ENCODE measurements around the gene DUSP8.
"Not testable (repeated sequence)": the region's sequence is repeated elsewhere in the genome, so short reads cannot be mapped to it uniquely, and the experiment has no call there.

DUSP8 gene, protein sequence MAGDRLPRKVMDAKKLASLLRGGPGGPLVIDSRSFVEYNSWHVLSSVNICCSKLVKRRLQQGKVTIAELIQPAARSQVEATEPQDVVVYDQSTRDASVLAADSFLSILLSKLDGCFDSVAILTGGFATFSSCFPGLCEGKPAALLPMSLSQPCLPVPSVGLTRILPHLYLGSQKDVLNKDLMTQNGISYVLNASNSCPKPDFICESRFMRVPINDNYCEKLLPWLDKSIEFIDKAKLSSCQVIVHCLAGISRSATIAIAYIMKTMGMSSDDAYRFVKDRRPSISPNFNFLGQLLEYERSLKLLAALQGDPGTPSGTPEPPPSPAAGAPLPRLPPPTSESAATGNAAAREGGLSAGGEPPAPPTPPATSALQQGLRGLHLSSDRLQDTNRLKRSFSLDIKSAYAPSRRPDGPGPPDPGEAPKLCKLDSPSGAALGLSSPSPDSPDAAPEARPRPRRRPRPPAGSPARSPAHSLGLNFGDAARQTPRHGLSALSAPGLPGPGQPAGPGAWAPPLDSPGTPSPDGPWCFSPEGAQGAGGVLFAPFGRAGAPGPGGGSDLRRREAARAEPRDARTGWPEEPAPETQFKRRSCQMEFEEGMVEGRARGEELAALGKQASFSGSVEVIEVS

DNA sequence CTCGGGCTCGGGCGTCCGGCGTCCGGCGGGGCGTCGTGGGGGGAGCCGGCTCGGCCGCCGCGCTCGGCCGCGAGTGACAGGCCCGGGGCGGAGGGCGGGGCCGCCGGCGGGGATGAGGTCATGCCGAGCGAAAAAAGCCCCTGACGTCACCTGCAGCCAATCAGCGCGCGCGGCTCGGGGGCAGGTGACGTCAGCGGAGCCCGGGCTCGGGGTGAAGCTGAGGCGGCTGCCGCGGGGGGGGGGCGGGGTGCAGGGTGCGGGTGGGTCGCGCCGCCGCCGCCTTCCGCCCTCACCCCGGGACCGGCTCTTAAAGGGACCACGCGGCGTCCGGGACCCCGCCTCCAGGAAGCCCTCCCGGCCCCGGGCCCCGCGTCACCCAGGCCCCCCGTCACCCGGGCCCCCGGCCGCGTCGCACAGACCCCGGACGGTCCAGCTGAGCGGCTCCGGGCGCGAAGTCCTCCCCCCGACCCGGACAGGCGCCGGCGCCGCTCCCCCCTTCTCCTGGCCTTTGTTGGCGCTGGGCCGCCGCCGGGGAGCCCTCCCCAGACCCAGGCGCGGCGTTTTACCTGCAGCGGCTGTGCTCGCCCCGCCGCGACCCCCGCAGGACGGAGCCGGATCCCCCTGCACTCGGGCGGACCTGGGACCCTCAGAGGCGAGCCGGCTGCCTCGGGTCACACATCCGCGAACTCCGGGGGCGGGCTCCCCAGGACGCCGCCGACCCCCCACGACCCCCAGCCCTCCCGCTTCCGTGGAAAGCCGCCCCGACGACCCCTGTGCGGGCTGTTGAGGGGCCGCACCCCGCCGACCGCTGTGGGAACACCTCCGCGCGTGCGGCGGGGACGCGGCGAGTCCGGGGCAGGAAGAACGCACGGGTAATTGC, at the start of gene DUSP8:
Gene DUSP8, minus strand, starts transcription at position 75 of the 880 bp plus-strand sequence. CDS start 6,445 bp downstream, outside the sequence.
- peak in 55 of 56 donors; percentile 43 to 96 (median 83) for DNase-seq

DNA sequence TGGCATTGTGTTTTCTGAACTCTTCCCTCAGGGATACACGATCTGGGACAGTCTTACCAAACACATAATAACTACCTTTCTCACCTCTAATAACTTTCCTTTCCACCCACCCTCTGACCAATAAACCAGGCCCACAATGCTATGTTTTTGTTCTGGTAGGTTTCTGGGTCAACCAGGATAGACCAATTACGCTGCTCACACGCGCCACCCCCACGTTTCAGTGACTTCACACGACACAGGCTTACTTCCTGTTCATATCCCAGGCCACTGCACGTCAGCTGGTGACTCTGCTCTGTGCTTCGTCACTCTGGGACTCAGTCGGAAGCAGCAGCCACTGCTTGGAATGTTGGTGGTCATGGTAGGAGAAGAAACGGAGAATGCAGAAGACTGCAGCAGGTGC, 47.4 kb upstream of the DUSP8 start:
- DNase-seq: no peak

DNA sequence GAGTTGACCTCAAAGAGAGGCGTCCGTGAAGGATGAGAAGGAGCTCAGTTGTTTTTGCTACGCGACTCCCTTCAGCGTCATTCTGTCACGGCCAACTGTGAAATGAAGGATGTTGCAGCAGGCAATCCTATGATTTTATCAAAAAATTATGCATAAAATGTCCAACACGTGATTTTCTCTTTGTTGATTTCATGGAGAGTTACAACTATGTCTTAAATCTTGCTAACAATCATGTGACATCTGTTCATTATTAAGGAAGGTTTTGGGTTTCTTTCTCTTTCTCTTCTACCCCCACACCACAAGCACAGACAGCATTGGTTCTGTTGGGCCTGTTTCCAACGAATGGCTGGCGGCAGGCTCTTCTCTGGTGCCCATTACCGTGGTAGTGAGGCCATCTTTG, 46.2 kb upstream of the DUSP8 start:
- DNase-seq: no peak

DNA sequence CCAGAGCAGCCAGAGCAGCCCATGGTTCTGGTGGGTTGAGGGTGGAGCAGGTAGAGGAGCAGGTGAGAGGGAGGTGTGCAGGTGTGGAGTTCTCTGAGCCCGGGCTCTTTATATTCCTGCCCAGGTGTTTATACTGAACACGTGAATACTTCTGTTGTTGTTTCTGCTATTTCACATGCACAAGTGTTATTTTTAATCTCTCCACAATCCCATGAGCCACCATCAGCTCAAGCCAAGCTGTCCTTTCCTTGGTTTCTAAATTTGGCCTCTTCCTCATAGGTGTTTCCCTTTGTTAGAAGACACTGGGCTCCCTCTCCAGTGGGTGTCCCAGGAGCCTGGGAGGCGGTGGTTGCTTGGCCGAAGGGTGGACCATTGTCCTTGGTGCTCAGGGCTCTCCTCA, 36.3 kb upstream of the DUSP8 start, which contains the start of gene KRTAP5-3:
Gene KRTAP5-3, minus strand, starts transcription at position 101 of the 400 bp plus-strand sequence. Its CDS starts 78 bp downstream, at position 23.
- DNase-seq: no peak

DNA sequence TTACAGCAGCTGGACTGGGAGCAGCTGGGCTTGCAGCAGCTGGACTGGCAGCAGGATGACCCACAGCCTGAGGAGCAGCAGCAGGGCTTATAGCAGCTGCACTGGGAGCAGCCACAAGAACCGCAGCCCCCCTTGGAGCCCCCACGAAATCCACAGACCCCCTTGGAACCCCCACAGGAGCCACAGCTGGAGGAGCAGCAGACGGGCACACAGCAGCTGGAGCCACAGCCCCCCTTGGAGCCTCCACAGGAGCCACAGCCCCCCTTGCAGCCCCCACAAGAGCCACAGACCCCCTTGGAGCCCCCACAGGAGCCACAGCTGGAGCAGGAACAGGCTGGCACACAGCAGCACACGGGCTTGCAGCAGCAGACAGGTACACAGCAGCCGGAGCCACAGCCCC, 35.8 kb upstream of the DUSP8 start:
- not testable (repeated sequence) for DNase-seq

DNA sequence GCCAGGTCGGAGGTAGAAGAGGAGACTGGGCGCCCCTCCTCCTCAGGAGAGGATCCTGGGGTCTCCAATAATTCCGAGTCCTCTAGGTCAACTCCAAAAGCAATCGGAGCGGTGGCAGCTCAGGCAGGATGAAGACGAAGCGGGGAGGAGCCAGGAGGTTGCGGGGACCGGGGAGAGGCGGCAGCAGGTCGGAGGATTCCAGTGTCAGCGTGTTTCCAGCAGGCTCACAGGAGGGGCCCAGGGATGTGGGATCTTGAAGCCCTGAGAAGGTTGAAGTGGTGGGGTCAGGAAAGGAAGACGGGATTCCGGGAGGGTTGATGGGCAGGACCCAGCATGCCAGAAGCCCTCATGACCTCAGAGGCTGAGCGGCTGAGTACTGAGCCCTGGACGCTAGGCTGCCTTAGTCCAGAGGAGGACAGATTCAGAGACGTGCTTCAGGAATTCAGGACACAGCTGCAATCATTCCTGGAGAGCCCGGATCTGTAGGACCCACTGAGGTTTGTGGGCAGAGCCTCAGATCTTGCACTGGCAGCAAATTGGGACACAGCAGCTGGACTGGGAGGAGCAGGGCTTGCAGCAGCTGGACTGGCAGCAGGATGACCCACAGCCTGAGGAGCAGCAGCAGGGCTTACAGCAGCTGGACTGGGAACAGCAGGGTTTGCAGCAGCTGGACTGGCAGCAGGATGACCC, 35.2 kb upstream of the DUSP8 start:
- not testable (repeated sequence) for DNase-seq

DNA sequence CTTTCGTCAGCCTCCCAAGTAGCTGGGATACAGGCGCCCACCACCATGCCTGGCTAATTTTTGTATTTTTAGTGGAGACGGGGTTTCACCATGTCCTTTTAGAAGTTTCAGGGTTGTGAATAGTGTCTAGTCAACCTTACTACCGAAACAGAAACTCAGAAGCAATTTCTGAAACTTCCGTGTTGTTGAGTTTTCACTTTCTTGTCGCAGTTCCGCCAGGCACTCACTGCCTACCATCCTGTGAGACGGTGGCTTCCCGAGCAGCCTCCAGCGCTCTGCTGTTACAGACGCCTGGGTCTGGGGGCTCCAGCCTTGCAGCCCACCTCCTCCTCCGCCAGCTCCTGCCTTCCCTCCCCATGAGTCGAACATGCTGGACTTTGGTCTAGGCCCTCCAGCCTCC, 33.9 kb upstream of the DUSP8 start:
- not testable (repeated sequence) for DNase-seq

DNA sequence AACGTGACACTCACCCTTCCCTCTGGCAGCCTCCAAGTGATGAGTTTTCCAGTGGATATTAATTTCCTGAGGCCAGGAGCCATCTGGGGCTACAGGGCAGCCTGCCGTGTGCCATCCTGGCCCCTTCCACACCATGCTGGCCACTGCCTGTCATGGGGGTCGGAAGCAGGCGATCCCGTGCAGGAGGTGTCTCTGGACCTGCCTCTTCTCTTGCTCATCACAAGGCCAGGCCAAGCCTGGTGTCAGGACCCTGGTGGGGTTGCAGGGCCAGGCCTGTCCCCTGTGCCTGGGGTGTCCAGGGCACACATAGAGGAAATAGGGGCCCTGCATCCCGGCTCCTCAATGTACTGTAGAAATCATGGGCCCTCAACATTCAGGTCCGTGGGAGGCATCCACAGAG, 32.6 kb upstream of the DUSP8 start:
- DNase-seq: no peak

DNA sequence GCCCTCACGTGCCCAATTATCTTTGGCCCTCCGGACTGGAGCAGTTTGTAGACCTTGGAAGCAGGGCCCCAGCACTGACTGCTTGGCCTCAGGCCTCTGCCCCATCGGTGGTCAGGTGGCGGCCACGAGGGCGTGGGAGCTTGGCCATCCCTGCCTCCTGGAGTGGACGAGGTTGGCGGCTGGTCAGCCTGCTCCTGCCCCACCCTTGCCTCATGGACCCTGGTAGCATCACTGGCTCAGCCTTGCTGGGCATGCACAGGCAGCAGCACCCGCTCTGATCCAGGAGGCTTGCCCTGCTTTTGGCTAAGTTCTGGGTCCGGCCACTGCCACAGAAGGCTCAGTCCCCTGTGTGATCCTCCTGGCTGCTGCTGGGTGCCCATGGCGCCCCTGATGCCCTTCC, 32.1 kb upstream of the DUSP8 start:
- DNase-seq: no peak

DNA sequence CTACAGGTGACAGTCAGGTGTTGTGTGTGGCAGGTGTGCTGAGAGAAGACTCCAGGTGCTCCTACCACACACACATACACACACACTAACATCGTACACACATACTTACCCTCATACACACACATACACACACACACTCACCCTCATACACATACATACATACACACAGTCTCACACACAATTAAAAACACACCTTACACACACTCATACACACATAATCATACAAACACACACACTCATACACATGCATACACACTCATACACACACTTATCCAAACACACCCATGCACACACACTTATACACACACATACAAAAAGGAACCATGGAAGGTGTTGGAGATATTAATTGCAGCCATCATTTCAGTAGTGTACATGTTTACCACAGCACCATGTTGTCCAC, 31.6 kb upstream of the DUSP8 start:
- no peak for DNase-seq

DNA sequence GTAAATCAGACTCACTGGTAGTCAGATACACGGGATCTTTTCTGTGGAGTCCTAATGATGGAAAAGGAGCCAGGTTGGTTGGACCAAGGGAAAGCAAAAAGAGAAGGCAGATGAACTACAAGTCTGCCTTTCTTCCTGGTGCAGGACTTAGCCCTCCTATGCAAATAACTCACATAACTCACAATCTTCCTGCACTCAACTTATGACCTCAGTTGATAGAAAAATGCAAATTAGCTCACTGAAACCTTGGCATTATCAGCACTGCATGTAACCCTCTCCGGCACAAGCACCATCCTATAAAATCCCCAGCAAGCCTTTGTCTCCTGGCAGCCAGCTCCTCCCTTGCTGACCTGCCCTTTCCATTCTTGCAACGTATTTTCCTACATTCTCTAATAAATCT, 29.6 kb upstream of the DUSP8 start:
- not testable (repeated sequence) for DNase-seq

DNA sequence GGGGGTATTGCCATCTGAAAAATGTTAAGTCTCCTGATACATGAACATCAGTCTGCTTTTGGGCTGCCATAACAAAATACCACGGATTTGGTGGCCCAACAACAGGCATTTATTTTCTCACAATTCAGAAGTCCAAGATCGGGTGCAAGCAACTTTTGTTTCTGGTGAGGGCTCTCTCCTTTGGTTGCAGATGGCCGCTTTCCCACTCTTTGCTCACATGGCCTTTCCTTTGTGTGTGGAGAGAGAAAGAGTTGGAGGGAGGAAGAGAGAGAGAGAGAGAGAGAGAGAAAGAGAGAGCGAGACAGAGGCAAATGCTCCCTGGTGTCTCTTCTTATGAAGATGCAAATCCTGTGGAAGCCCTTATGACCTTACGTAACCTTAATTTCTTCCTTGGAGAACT, 28.6 kb upstream of the DUSP8 start:
- DNase-seq: peak in 9 of 56 donors; percentile 10 to 37 (median 26)

DNA sequence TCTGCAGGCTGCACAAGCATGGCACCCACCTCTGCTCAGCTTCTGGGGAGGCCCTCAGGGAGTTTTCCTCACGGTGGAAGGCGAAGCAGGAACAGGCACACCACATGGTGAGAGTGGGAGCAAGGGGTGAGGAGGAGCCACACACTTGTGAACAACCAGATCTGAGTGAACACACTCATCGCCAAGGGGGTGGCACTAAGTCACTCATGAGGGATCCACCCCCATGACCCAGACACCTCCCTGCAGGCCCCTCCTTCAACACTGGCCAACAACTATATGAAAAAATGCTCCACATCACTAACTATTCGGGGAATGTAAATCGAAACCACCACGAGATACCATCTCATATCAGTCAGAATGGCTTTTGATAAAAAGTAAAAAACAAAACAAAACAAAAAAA, 26.7 kb upstream of the DUSP8 start:
- no peak for DNase-seq

DNA sequence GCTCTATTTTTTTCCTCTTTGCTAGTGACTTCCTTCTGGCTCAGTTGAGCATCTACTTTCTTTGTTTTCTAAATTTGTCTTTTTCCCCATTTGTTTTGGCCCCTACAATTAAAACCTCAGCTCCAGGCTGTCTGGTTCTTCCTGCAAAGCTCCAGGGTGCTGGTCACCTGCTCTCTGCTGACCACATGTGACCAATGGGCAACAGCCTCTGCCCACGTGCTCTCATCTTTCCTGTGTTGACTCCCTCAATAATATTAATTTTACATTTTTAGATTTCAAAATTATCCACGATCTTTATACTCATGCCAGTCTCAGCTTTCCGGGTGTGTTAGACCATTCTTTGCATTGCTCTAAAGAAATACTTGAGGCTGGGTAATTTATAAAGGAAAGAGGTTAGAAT, 26.3 kb upstream of the DUSP8 start:
- not testable (repeated sequence) for DNase-seq

DNA sequence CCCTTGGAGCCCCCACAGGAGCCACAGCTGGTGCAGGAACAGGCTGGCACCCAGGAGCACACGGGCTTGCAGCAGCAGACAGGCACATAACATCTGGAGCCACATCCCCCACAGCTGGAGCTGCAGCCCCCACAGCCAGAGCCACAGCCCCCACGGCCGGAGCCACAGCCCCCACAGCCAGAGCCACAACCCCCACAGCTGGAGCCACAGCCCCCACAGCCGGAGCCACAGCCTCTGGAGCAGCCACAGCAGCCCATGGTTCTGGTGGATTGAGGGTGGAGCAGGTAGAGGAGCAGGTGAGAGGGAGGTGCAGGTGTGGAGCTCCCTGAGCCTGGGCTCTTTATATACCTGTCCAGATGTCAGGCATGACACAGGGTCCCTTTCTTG, 25.9 kb upstream of the DUSP8 start, which contains the start of gene KRTAP5-2:
Gene KRTAP5-2, minus strand, starts transcription at position 301 of the 387 bp plus-strand sequence. Its CDS starts 44 bp downstream, at position 257.
- no peak for DNase-seq

DNA sequence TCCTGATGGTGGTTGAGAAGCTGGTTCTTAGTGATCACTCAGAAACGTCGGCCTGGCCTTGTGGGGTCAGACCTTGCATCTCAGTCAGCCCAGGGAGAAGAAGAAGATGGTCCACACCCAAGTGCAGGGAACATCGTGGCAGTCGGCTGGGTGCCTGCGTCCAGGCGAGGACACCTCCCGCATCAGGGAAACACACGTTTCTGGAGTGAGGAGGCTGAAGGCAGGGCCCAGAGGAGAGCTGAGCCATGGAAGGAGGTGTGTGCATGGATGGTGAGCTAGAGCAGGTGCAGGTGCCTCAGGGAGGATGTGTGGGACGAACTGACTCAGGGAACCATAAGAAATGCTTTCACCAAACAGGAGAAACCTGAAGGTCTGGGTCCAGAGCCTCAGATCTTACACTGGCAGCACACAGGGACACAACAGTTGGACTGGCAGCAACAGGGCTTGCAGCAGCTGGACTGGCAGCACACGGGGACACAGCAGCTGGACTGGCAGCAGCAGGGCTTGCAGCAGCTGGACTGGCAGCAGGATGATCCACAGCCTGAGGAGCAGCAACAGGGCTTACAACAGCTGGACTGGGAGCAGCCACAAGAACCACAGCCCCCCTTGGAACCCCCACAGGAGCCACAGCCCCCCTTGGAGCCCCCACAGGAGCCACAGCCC, 25.4 kb upstream of the DUSP8 start:
- DNase-seq: peak in 2 of 56 donors; percentile 7 to 18

DNA sequence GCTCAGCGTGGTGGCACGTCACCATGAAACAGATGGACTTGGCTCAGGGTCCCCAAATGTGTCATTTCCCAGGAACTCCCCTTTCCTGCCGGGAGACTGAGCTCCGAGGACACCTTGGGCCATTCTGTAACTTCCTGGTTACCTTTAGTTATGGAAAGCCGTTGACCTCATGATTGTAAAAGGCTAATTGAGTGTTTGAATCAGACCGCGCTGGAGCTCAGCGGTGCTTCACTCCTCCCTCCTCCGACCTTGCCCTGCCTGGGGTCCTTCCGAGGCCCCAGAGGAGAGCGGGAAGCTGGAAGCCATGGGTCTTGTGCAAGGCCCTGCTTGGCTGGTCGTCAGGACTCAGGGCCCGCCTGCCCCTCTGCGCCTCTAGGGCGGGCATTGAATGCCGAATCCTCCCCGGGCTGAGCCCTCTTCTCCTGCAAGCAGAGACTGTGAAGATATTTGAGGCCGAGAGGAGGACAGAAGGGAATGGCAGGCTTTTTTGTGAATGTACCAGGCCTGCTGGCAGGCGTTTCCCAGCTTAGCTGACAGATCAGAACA, 24.6 kb upstream of the DUSP8 start:
- not testable (repeated sequence) for DNase-seq

DNA sequence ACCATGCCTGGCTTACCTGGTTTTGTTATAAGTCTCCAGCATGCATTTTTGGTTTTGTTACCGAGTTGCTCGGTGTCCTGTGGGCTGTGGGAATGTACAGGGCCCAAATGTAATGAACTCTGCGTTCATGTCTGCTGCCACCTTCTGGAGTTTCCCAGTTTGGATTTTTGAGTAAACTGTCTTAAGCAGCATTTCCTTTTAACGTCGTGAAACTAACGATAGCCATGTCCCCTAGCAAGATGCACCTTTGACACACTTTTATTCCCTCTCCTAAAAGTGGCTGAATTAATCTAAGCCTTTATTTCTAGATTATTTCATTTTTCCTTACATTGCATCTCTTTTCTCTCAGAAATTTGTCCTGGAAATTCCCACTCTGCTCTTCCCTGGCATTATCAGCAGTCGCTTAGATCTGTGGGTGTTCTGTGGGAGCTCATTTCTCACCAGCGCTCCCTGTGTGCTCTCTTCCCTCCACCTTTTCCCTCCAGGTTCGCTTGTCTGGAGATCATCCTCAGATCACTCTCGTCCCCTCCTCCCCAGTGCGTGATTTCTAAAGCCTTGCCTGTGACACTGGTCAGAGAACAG, 24.0 kb upstream of the DUSP8 start:
- peak in 2 of 56 donors; percentile 23 to 29 for DNase-seq

DNA sequence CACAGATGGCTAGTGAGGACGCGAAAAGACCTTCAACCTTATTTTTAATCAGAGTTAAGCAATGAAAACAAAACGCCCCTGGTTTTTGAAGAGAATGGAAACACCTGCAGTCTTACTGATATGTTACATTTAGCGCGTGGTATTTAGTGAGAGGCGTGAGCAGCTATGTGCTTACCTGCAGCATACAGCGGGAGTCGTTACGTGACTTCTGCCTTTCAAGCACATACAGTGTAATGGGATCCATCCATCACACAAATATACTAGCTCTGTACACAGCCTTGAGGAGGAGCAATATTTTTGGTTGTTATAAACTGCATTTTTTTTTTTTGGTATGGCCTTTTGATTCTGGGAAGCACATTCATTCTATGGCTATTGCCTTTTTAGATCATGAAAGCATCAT, 20.6 kb upstream of the DUSP8 start:
- no peak for DNase-seq

DNA sequence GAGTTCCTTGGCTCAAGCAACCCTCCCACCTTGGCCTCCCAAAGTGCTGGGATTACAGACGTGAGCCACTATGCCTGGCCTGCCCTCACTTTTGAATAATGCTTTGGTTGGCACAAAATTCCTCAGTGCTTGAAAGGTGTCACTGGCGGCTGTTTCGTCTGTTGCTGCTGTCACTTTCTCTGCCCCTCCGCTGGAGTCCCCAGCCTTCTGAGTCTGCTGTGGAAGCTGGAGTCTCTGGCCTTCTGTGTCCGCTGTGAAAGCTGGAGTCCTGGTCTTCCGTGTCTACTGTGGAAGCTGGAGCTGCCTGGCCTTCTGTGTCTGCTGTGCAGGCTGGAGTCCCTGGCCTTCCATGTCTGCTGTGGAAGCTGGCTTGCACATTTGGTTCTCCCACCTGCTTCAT, 17.9 kb upstream of the DUSP8 start:
- DNase-seq: no peak

All from nucleus accumbens (tissue), 56 donors.